Breast epithelium (tissue), 4 donors: Measurements from ENCODE around the gene ATP8B4. TPM values are rescaled to one million over a fixed set of nuclear protein-coding genes. Genes with fewer than 3 reads are reported as not detected.
A peak's percentile ranks its signal among the peaks of the same experiment; 100 is the strongest.

Experiments
- DNase-seq, 2 donors: peaks; one replicate each; pipeline ENCODE4 v3.0.0-alpha.2; 2019; ENCODE audit warnings: low spot score in 2 of 2
- H3K27ac ChIP-seq, 2 donors: fragments of 200-600 bp; sonication (generic) in 1 of 2; one replicate each; pipeline ENCODE4 v1.5.1; 2016 to 2019; ENCODE audit warnings: mild to moderate bottlenecking in 1 of 2
- H3K27me3 ChIP-seq, 2 donors: fragments of 200-600 bp; sonication (generic) in 1 of 2; one replicate each; pipeline versions ENCODE4 v1.5.1 to v1.6.0; 2017 to 2019; ENCODE audit warnings: control low read depth in 1 of 2, mild to moderate bottlenecking in 1 of 2
- H3K36me3 ChIP-seq: fragments of 200-600 bp; one replicate; pipeline ENCODE4 v1.5.1; 2019
- H3K4me1 ChIP-seq, 2 donors: fragments of 200-600 bp; sonication (generic); one replicate each; pipeline ENCODE4 v1.5.1; 2016 to 2019; ENCODE audit warnings: control low read depth in 1 of 2
- H3K4me3 ChIP-seq, 3 donors: fragments of 200-600 bp; sonication (generic); 1 replicate in 2 of 3; 2 replicates in 1 of 3; pipeline ENCODE4 v1.5.1; 2016 to 2019; ENCODE audit warnings: mild to moderate bottlenecking in 3 of 3, moderate library complexity in 2 of 3
- H3K9me3 ChIP-seq, 2 donors: fragments of 200-600 bp; sonication (generic) in 1 of 2; one replicate each; pipeline ENCODE4 v1.5.1; 2016 to 2019; ENCODE audit warnings: control low read depth in 1 of 2
- CTCF ChIP-seq, 3 donors: fragments of 450-650 bp; IDR thresholded peaks; one replicate each; pipeline ENCODE4 v1.5.1; 2016 to 2017; ENCODE audit warnings: antibody characterized with exemption in 3 of 3, mild to moderate bottlenecking in 3 of 3, moderate library complexity in 3 of 3
- POLR2A ChIP-seq: fragments of 450-650 bp; IDR thresholded peaks from one replicate; pipeline ENCODE4 v1.6.1; 2016; ENCODE audit warnings: antibody characterized with exemption, mild to moderate bottlenecking, moderate library complexity
- POLR2AphosphoS5 ChIP-seq, 3 donors: sonication (generic); formaldehyde crosslinking; IDR thresholded peaks; one replicate each; pipeline ENCODE4 v1.6.1; 2017; ENCODE audit warnings: antibody characterized with exemption in 3 of 3
- intact Hi-C: fragments of 100-400 bp; cut with DNase I; formaldehyde crosslinking; loops from one replicate; pipeline ENCODE4 v1.15.1; 2023; ENCODE audit warnings: low total_unique reads
- total RNA-seq, 3 donors: library from RNA; depleted of rRNA; stranded (reverse); fragments of >200 nt; gene quantifications; one replicate each; pipeline ENCODE4 v1.1.0, GENCODE V29; 2016

ATP8B4 gene
- total RNA-seq, 3 donors from 2014 or later, result 7.9 to 28.3 (median 9.5) TPM

DNA sequence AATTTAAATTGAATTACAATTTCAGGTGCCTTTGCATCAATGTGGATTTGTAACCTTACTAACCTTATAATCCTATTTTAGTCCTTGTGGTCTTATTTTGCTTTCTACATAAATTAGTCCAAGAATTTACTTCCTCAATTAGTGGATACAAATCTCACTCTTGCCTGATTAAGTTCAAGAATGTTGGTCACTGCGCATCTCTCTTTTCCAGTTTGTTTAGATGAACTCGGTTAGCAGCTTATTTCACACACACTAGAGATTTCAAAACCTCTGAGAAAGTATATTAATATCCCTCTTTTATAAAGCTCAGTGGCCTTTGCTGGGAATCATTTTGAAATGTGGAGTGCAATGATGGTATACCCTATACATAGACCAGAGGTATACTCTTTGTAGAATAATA lies 254.8 kb downstream of the ATP8B4 start:
- no peaks in the 10 kb centered on the region for H3K27me3 ChIP-seq
- peak overlapping the region; percentile 60 to 91 for H3K27ac ChIP-seq
- peaks cover 0 to 4% of the 10 kb centered on the region in 2 donors for H3K4me1 ChIP-seq
- DNase-seq, result no peak
- TF ChIP-seq POLR2A (no peak), POLR2AphosphoS5 (IDR thresholded peaks at IDR 0.05) (no peak), CTCF (IDR thresholded peaks at IDR 0.05) (no peak)
- peaks cover 0 to 5% of the 10 kb centered on the region in 2 donors for H3K9me3 ChIP-seq
- H3K4me3 ChIP-seq, result no peak overlapping the region
- intact Hi-C loops, result no loop called here
- H3K36me3 ChIP-seq, result no peaks in the 10 kb centered on the region

DNA sequence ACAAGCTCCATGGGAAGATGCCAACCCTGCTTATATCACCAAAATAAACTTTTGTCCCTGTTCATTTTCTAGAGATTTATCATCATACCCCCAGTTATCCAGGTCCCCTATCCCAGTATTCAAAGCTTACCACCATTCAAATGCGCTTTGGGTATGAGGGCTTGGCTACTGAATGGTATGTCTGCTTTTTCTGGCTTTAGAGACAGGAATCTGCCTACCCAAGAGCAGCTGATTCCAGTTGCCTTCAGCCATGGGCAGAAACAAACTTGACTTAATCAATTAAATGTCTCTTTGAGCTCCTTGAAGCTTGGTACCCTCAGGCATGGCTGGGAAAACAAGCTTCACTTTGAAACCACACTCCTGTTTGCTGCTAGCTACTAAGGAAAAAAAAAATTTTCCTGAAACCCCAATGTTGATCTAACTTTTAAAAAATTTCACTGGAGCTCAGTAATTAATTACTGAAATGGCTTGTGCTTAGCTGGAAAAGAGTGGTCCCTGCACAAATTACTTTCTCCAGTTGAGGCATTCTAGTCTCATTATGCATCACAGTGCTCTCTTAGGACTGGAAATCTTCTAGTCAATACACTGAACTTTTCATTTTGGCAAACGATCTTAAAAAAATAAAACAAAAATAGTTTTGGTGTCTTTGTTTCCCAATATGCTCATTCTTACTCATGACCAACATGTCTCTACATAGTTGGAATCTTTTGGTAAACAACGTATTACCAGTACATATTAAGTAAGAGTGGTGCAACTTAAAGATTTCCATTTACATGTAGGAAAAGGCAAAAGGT lies 255.4 kb downstream of the ATP8B4 start:
- Histone ChIP-seq H3K36me3 (no peaks in the 10 kb centered on the region), H3K27ac (peak overlapping the region; percentile 77 to 91), H3K4me3 (no peak overlapping the region), H3K4me1 (peaks cover 0 to 4% of the 10 kb centered on the region in 2 donors), H3K9me3 (peaks cover 0 to 5% of the 10 kb centered on the region in 2 donors), H3K27me3 (no peaks in the 10 kb centered on the region)
- TF ChIP-seq CTCF (IDR thresholded peaks at IDR 0.05) (no peak), POLR2AphosphoS5 (IDR thresholded peaks at IDR 0.05) (no peak), POLR2A (no peak)
- no peak for DNase-seq
- intact Hi-C loops, result no loop called here

DNA sequence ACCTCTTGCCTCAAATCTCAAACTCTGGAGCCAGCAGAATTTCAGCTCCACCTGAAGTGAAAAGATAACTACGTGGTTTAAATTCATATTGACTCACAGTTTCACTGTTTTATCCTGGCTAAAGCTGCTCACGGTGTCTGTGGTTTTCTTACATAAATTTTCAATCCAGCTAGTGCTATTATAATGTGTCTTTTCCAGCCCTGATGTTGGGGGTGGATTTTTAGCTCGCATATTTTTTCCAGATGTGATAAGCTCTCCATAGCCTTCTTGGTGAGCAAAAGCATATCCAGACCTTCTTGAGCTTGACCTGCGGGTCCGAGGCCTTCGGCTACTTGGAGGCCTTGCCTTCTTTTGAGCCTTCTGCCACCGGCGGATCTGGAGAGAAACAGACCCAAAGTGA lies 258.9 kb downstream of the ATP8B4 start:
- intact Hi-C loops, result no loop called here
- Histone ChIP-seq H3K9me3 (no peaks in the 10 kb centered on the region), H3K27me3 (no peaks in the 10 kb centered on the region), H3K36me3 (no peaks in the 10 kb centered on the region), H3K4me1 (peaks cover 0 to 4% of the 10 kb centered on the region in 2 donors), H3K4me3 (no peak overlapping the region), H3K27ac (peak overlapping the region; percentile 52 to 79)
- no peak for DNase-seq
- TF ChIP-seq POLR2AphosphoS5 (IDR thresholded peaks at IDR 0.05), result peak in 1 of 3 donors; percentile 23
- TF ChIP-seq POLR2A, result no peak

DNA sequence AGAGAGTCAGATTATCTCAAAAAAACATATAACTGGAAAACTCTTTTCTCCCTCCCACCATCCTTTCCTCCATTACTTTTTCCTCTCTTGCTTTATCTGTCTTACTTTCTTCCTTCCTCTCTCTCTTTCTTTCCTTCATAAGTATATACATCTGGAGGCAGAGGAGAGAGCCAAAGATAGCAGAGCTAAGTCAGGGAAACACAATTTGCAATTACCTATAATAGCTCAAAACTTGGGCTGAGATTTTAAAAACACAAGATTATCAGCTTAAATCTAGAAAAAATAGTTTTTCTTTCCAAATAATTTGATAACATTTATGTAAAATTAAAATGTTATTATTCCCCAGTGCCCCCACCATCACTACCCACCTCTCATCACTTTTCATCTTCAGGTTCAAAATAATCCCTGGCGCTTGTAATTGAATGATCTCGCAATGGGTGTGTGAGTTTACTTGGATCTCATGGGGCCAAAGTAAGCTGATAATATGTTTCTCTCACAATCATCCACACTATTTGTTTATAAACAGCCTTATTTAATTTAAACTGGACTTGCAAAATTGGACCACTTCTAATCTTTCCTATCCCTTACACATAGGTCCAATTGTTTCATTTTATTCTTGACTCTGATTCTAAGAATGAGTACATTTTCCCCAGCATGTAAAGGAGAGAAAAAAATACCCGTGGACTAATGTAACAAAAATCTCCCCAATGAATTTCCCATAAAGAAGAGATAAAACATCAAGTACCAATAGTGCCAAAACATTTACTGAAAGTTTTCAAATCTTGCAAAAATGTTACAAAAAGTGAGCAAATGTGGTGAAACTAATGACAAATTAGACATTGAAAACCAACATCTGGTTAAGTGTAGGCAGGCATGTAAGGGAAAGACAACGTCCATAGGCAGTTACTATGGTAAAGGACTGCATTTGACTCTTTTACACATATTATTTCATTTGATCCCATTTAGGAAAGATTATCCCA lies 261.2 kb downstream of the ATP8B4 start:
- no peaks in the 10 kb centered on the region for H3K27me3 ChIP-seq
- H3K4me1 ChIP-seq, result no peaks in the 10 kb centered on the region
- no peak overlapping the region for H3K4me3 ChIP-seq
- intact Hi-C loops, result no loop called here
- no peak for TF ChIP-seq CTCF (IDR thresholded peaks at IDR 0.05)
- TF ChIP-seq POLR2AphosphoS5 (IDR thresholded peaks at IDR 0.05), result no peak
- no peak for TF ChIP-seq POLR2A
- DNase-seq, result no peak
- H3K36me3 ChIP-seq, result no peaks in the 10 kb centered on the region
- no peaks in the 10 kb centered on the region for H3K9me3 ChIP-seq
- peak overlapping the region; percentile 5 to 68 for H3K27ac ChIP-seq

DNA sequence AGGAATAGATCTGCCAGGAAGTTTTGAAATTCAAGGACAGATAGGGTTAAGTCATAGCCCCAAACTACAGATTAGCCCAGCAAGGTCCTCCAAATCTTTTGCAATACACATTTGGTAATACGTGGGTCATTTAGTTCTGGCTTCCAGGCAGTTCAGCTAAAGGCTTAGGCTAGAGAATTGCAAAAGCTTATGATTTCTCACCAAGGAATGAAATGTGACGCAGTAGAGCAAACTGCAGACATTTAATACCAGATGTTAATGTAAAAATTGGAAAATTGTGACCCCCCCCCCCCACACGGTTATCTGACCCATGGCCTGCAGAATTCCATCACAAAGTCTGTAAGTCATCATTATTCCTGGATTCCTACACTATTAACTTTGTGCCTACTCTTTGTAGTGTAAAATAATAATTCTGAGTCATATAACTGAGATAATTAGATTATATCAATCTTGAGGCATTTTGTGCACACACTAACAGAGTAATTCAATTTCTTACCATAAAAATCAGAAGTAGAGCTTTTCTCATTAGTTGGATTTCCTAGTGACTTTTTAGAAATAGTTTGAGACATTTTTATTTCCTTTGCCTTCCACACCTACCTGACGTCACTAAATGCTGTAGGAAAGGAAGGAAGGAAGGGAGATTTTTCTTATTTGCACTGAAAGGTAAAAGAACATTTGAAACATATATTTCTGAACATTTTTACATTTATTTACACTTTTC lies 263.0 kb downstream of the ATP8B4 start:
- no peak for DNase-seq
- no peak for TF ChIP-seq CTCF (IDR thresholded peaks at IDR 0.05)
- TF ChIP-seq POLR2AphosphoS5 (IDR thresholded peaks at IDR 0.05), result peak in 1 of 3 donors; percentile 73
- H3K36me3 ChIP-seq, result no peaks in the 10 kb centered on the region
- no peak overlapping the region for H3K4me3 ChIP-seq
- intact Hi-C loops, result no loop called here
- H3K27me3 ChIP-seq, result no peaks in the 10 kb centered on the region
- no peaks in the 10 kb centered on the region for H3K4me1 ChIP-seq
- peak overlapping the region; percentile 38 to 83 for H3K27ac ChIP-seq
- H3K9me3 ChIP-seq, result no peaks in the 10 kb centered on the region
